K562 (cell line): ENCODE results near the gene RRM2. TPM values are rescaled to one million over a fixed set of nuclear protein-coding genes. Genes with fewer than 3 reads are reported as not detected.

Source experiments
- CTCF ChIP-seq, 3 experiments: IDR thresholded peaks in 2 of 3; conservative IDR thresholded peaks in 1 of 3; 2 replicates each; pipeline ENCODE4 v1.5.1; 2011 to 2012; ENCODE audit warnings: low read length in 3 of 3, mild to moderate bottlenecking in 3 of 3, control low read depth in 2 of 3, improper control_type of control experiment in 1 of 3, inconsistent platforms in 1 of 3, low read depth in 1 of 3, mixed read lengths in 1 of 3, moderate library complexity in 1 of 3; ENCODE audit not compliant: insufficient read depth in 2 of 3
- CTCFL ChIP-seq: IDR thresholded peaks from 2 replicates; pipeline ENCODE4 v1.6.1; 2011; ENCODE audit warnings: borderline replicate concordance, low read depth, mild to moderate bottlenecking, moderate library complexity, low read length; ENCODE audit not compliant: insufficient read depth, poor library complexity, severe bottlenecking
- E2F6 ChIP-seq, 2 experiments: IDR thresholded peaks; 2 replicates each; pipeline ENCODE4 v1.6.1; 2011; ENCODE audit warnings: borderline replicate concordance in 1 of 2, control low read depth in 1 of 2, low read depth in 1 of 2, low read length in 1 of 2, mild to moderate bottlenecking in 1 of 2, mixed read lengths in 1 of 2, moderate library complexity in 1 of 2; ENCODE audit not compliant: insufficient read depth in 1 of 2, insufficient read length in 1 of 2, poor library complexity in 1 of 2, severe bottlenecking in 1 of 2; ENCODE audit errors: extremely low read depth in 1 of 2
- ETV5 ChIP-seq: sonication (generic); formaldehyde crosslinking; IDR thresholded peaks from 2 replicates; pipeline ENCODE4 v1.4.0; 2020; ENCODE audit warnings: low read depth, mild to moderate bottlenecking, missing genetic modification reagents
- ETV6 ChIP-seq, 3 experiments: fragments of 150-350 bp in 1 of 3; sonication (generic) in 1 of 3; formaldehyde crosslinking in 1 of 3; IDR thresholded peaks; 2 replicates each; pipeline versions ENCODE4 v1.6.1 to v1.8.0; 2014 to 2022; ENCODE audit warnings: borderline replicate concordance in 2 of 3, low read depth in 2 of 3, antibody characterized with exemption in 1 of 3, low read length in 1 of 3, mild to moderate bottlenecking in 1 of 3, missing genetic modification reagents in 1 of 3
- GATAD2B ChIP-seq: fragments of 450-650 bp; IDR thresholded peaks from 2 replicates; pipeline ENCODE4 v1.6.1; 2017; ENCODE audit warnings: mild to moderate bottlenecking, borderline replicate concordance
- NFE2 ChIP-seq: IDR thresholded peaks from 2 replicates; pipeline ENCODE4 v1.6.1; 2014; ENCODE audit warnings: antibody characterized with exemption, low read depth
- NONO ChIP-seq, 2 experiments: fragments of 200-400 bp in 1 of 2; fragments of 450-650 bp in 1 of 2; formaldehyde crosslinking in 1 of 2; IDR thresholded peaks; 2 replicates each; pipeline ENCODE4 v1.6.1; 2017; ENCODE audit warnings: low read depth in 2 of 2, mild to moderate bottlenecking in 2 of 2, moderate library complexity in 2 of 2, low read length in 1 of 2
- POLR2B ChIP-seq: fragments of 450-650 bp; IDR thresholded peaks from 2 replicates; pipeline ENCODE4 v1.6.1; 2018; ENCODE audit warnings: low read depth; ENCODE audit not compliant: partially characterized antibody
- RFX1 ChIP-seq: fragments of 450-650 bp; IDR thresholded peaks from 2 replicates; pipeline ENCODE4 v1.6.1; 2016; ENCODE audit warnings: mild to moderate bottlenecking, moderate library complexity
- SPI1 ChIP-seq: IDR thresholded peaks from 2 replicates; pipeline ENCODE4 v1.6.1; 2011; ENCODE audit warnings: low read depth, low read length, control low read depth, borderline replicate concordance
- TAL1 ChIP-seq: fragments of 450-650 bp; IDR thresholded peaks from 2 replicates; pipeline ENCODE4 v1.6.1; 2016; ENCODE audit warnings: mild to moderate bottlenecking
- ZNF592 ChIP-seq: fragments of 450-650 bp; IDR thresholded peaks from 2 replicates; pipeline ENCODE4 v1.6.1; 2017; ENCODE audit warnings: antibody characterized with exemption, mild to moderate bottlenecking
- ZNF655 ChIP-seq: fragments of 250-450 bp; sonication (Bioruptor Pico); IDR thresholded peaks from 2 replicates; pipeline ENCODE4 v1.5.0; 2021
- polyA plus RNA-seq, 8 experiments: library from polyadenylated mRNA; depleted of rRNA in 4 of 8; stranded (reverse) in 5 of 8; unstranded in 3 of 8; fragments of >200 nt; fragmentation: Nextera tagmentation in 2 of 8; fragmentation: Illumina TruSeq in 1 of 8; extraction: Ambion mirVana in 2 of 8; extraction: Trizol in 1 of 8; gene quantifications; 2 replicates each; pipeline versions ENCODE4 v1.2.1 to v1.2.3, GENCODE V29; 2011 to 2014; ENCODE audit warnings: inconsistent platforms in 1 of 8, missing spikeins in 1 of 8
- total RNA-seq, 7 experiments: library from RNA; depleted of rRNA in 6 of 7; stranded (reverse); fragments of >200 nt in 6 of 7; fragmentation: Illumina TruSeq in 2 of 7; extraction: Trizol in 2 of 7; gene quantifications; 2 replicates each; pipeline versions ENCODE4 v1.2.1 to v1.2.3, GENCODE V29; 2011 to 2021; ENCODE audit warnings: low replicate concordance in 1 of 7

The RRM2 gene
- total and polyA plus RNA-seq, 9 of the 15 experiments (the other 6 are each of a cell fraction or from before 2014, with no cell fraction given) = 50.1 to 244 (median 128) TPM

GRCh38 chr2:10079870-10080535 is 42.5 kb upstream of the RRM2 start, which contains the start of gene CYS1 (continued):
- TF ChIP-seq NONO (IDR thresholded peaks at IDR 0.05; ENCODE audit: low read depth in 2 of 2, low read length in 1 of 2) (0 out of 4 replicates have a peak, but pooled peaks of 1 of the 2 experiments have one; percentile 32), RFX1 (no peak), ETV5 (CRISPR knock-in tag) (no peak), ETV6 (IDR thresholded peaks at IDR 0.05; ENCODE audit: borderline replicate concordance in 1 of 2, low read depth in 2 of 2, low read length in 1 of 2) (no peak), ETV6 (CRISPR knock-in tag; IDR thresholded peaks at IDR 0.05; ENCODE audit: borderline replicate concordance) (no peak), CTCFL (peak; percentile 31), ZNF655 (CRISPR knock-in tag) (no peak), TAL1 (no peak), ZNF592 (no peak), GATAD2B (peak; percentile 34; the same call in 1 of the 2 replicates), E2F6 (IDR thresholded peaks at IDR 0.05; ENCODE audit: borderline replicate concordance in 1 of 2, extremely low read depth in 1 of 2, insufficient read depth in 1 of 2, insufficient read length in 1 of 2, low read depth in 1 of 2, low read length in 1 of 2, poor library complexity in 1 of 2, severe bottlenecking in 1 of 2) (peak in 1 of 2 experiments; percentile 14), NFE2 (no peak), POLR2B (no peak), SPI1 (no peak), CTCF (IDR thresholded peaks at IDR 0.05 in 2 of 3, conservative IDR thresholded peaks at IDR 0.05 in 1 of 3; ENCODE audit: insufficient read depth in 2 of 3, low read depth in 1 of 3, low read length in 3 of 3) (peak in 2 of 3 experiments; percentile 38 to 47; a peak in 2 of 6 replicates)
